ENCODE results near the gene TTLL3. TPM values are rescaled to one million over a fixed set of nuclear protein-coding genes. Genes with fewer than 3 reads are reported as not detected.
A peak's percentile ranks its signal among the peaks of the same experiment; 100 is the strongest.

The TTLL3 gene
- total and polyA plus RNA-seq, 2 of the 8 experiments (the other 6 are each of a cell fraction or from before 2014, with no cell fraction given), result 5.9 to 8.9 TPM

- Histone ChIP-seq H2BK120ac (replicated peaks; ENCODE audit: low read depth, low read length) (no peak overlapping the region), H3K56ac (replicated peaks; ENCODE audit: insufficient read length, low read depth, low read length) (no peak overlapping the region), H3K27ac (ENCODE audit: low read depth, low read length) (no peak overlapping the region), H3K23ac (ENCODE audit: insufficient read length) (no peak overlapping the region), H3K23me2 (ENCODE audit: low read depth, low read length) (peaks cover 7% of the 10 kb centered on the region), H4K8ac (ENCODE audit: extremely low read depth, insufficient read depth, low read length) (no peak overlapping the region), H3K79me1 (ENCODE audit: low read depth, low read length) (no peaks in the 10 kb centered on the region), H3K4me1 (replicated peaks in 1 of 4; ENCODE audit: control insufficient read depth in 3 of 4, insufficient read depth in 4 of 4, low read length in 3 of 4) (peaks cover 0 to 10% (median 2%) of the 10 kb centered on the region in 4 experiments; a peak in 1 of 7 replicates), H4K91ac (replicated peaks; ENCODE audit: insufficient read length, low read length) (peak overlapping the region; percentile 35), H2BK20ac (ENCODE audit: low read length) (no peak overlapping the region), H2BK5ac (ENCODE audit: low read depth, low read length) (no peak overlapping the region), H3K9me3 (ENCODE audit: insufficient read depth in 2 of 2, low read depth in 1 of 2, low read length in 1 of 2) (no peaks in the 10 kb centered on the region), H3K14ac (ENCODE audit: insufficient read length) (no peak overlapping the region), H2BK15ac (ENCODE audit: low read length) (no peak overlapping the region), H3K36me3 (ENCODE audit: control insufficient read depth in 2 of 4, insufficient read depth in 4 of 4, low read length in 3 of 4) (no peaks in the 10 kb centered on the region), H2AFZ (ENCODE audit: low read length) (peak overlapping the region; percentile 57; the same call in 1 of the 2 replicates), H3K4ac (replicated peaks; ENCODE audit: insufficient read length, low read depth, low read length) (no peak overlapping the region), H3K18ac (ENCODE audit: extremely low read depth, low read length) (no peak overlapping the region), H4K20me1 (replicated peaks in 1 of 2; ENCODE audit: control insufficient read depth in 1 of 2, insufficient read depth in 2 of 2, low read length in 2 of 2) (peaks cover 0 to 3% of the 10 kb centered on the region in 2 experiments), H4K5ac (ENCODE audit: insufficient read length, low read depth, low read length) (no peak overlapping the region), H2AK5ac (ENCODE audit: low read depth, low read length) (no peak overlapping the region), H3K27me3 (replicated peaks in 1 of 4; ENCODE audit: control insufficient read depth in 3 of 4, extremely low read depth in 1 of 4, insufficient read depth in 3 of 4, low read length in 3 of 4) (peaks cover 1 to 28% (median 23%) of the 10 kb centered on the region in 4 experiments; a peak in 6 of 7 replicates), H3K79me2 (ENCODE audit: control insufficient read depth in 1 of 2, insufficient read depth in 2 of 2, low read length in 2 of 2) (no peaks in the 10 kb centered on the region), H3K4me2 (ENCODE audit: insufficient read depth in 1 of 2, low read depth in 2 of 2, low read length in 2 of 2) (peak overlapping the region; percentile 69 to 79), H2BK12ac (ENCODE audit: low read depth, low read length) (no peak overlapping the region), H3K4me3 (ENCODE audit: extremely low read depth in 1 of 4, insufficient read depth in 2 of 4, low read depth in 3 of 4, low read length in 4 of 4) (peak overlapping the region; percentile 50 to 68 (median 52)), H3K9ac (replicated peaks in 1 of 4; ENCODE audit: extremely low read depth in 1 of 4, low read depth in 3 of 4, low read length in 3 of 4) (no peak overlapping the region)
- DNase-seq (ENCODE audit: low read depth in 1 of 2, low spot score in 2 of 2) (peak in 1 of 2 experiments; percentile 52), FAIRE-seq (no peak)
- WGBS, 2 experiments (ENCODE audit: extremely low coverage in 1 of 2, insufficient coverage in 1 of 2, insufficient read length in 1 of 2, insufficient replicate concordance in 2 of 2, low coverage in 1 of 2, low lambda C conversion rate in 2 of 2, missing lambda C conversion rate in 1 of 2), result 48% methylated on average over 15 of the region's 15 CpGs; no CpG with 5 or more reads in 1 of the 2 experiments
- ChIA-PET CTCF (ENCODE audit: partially characterized antibody) (interaction anchor here (0.6 to 0.9 kb wide), 2 partner anchors 16 to 38 kb away, joined by 3 read pairs; no protein-coding TSS in a partner anchor), POLR2A (ENCODE audit: partially characterized antibody) (interaction anchor here (0.6 to 5.2 kb wide), 8 partner anchors 10 to 256 kb away, joined by 3 to 43 read pairs (median 4); partner anchors contain the start of genes ARPC4, FANCD2, OGG1 and TADA3)
- TF ChIP-seq KDM1A (IDR thresholded peaks at IDR 0.05; ENCODE audit: borderline replicate concordance, low read length), result peak; percentile 96
- TF ChIP-seq POU5F1 (IDR thresholded peaks at IDR 0.05; ENCODE audit: low read depth, low read length), result no peak
- peak; percentile 61 for TF ChIP-seq USF2 (IDR thresholded peaks at IDR 0.05; ENCODE audit: low read length)
- no peak for TF ChIP-seq SIX5 (IDR thresholded peaks at IDR 0.05; ENCODE audit: low read depth, low read length)
Measured at GRCh38 chr3:9770276-9770812, 39.7 kb upstream of the TTLL3 start.

All from H1 (cell line).